ENCODE data around the gene LHPP.

The LHPP gene

GRCh38 chr10:124559372-124560132 lies 97.9 kb downstream of the LHPP start:
- DNase-seq, result no peak

GRCh38 chr10:124560377-124561105 lies 98.9 kb downstream of the LHPP start:
- no peak for DNase-seq

DNA sequence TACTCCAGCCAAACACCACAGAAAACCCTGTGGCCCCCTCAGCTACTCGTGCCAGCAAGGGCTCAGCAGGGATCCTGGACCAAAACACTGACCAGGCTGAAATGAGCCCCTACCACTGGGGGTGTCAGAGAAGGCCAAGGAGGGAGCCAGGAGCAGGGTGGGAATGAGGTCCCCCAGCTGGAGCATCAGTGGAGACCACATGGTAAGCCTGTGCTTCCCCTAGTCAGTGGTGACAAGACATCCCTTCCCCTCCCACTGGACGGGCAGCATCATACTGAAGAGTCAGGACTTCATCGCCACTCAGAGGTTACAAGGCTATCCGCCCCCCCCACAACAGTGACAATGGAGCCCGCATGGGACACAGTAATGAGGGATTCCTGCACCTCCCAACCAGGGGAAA lies 99.6 kb downstream of the LHPP start:
- no peak for DNase-seq

DNA sequence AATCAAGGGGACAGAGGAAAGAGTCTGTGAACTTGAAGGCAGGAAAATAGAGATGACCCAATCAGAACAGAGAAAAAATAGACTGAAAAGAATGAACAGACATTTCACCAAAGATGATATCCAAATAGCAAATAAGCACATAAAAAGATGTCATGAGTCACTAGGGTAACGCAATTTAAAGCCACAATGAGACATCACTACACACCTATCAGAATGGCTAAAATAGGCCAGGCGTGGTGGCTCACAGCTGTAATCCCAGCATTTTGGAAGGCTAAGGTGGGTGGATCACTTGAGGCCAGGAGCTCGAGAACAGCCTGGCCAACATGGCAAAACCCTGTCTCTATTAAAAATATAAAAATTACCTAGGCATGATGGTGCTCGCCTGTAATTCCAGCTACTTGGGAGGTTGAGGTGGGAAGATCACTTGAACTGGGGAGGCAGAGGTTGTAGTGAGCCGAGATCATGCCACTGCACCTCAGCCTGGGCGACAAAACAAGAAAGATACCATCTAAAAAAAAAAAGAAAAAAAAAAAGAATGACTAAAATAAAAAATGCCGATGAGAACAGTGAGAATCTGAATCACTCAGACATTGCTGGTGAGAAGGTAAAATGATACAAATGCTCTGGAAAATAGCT lies 100.9 kb downstream of the LHPP start:
- DNase-seq, result no peak

DNA sequence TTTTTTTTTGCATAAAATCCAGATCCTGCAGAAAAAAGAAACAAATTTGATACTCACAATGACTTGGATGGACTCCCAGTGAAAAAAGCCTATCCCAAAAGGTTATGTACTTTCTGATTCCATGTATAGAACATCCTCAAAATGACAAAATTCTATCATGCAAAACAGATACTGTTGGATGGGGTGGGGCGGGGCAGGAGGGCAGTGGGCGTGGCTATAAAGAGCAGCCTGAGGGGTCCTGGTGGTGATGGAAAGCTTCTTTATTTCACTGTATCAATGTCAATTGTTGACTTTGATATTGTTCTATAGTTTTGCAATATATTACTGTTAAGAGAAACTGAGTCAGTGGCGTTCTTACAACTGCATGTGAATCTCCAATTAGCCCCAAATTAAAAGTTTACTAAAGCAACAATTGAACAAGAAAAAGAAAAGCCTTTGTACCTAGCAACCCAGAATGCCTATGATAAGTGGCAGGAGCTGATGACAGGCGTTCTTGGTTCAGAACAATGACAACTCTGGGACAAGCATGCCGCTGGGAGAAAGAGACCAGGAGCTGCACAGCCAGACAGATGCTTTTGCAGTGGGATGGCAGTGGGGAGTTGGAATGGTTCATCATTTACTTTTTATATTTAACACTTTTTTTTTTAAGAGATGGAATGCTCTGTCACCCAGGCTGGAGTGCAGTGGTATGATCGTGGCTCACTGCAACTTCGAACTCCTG lies 101.9 kb downstream of the LHPP start:
- no peak for DNase-seq

- no peak for DNase-seq
Observed at GRCh38 chr10:124564881-124565280, 103.3 kb downstream of the LHPP start.

GRCh38 chr10:124565565-124566221 lies 104.1 kb downstream of the LHPP start:
- DNase-seq, result no peak

GRCh38 chr10:124566222-124566888 lies 104.7 kb downstream of the LHPP start:
- no peak for DNase-seq

DNA sequence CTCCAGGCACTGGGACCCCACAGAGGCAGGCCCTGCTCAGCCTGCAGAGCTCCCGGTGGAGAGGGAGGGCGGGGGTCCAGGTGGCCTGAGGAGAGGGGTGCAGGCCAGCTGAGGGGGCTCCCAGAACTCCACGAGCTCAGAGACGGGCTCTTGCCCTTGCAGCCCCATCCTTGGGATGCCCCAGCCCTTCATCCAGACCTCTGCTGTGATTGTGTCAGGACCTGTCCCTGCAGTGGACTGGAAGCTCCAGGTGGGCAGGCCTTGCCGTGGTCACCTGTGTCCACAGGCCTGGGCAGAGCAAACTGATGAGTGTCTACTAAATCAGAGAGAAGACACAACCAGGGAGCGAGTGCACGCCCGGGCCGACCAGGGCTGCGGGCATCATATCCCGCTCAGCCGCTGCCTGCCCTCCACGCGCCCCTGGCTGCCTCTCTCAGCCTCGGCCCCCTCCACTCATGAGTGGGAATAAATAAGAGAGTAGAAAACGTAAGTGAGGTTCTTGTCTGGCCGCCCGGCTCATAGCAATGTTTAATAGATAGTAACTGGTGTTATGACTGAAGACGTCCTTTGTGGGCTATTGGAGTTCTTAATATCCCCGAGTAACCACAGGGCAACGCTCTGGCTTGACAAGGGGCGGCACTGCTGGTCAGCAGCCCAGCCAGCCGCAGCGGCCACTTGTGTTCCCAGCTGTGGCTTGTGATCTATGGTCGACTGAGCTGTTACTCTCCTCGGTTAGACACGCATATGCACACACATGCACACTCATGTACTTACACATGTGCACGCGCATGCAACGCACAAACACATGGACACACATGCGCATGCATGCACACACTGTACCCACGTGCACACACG lies 105.6 kb downstream of the LHPP start:
- DNase-seq, result no peak

- DNase-seq, result no peak
Observed at GRCh38 chr10:124568339-124568738, 106.7 kb downstream of the LHPP start.

- DNase-seq, result no peak
Observed at GRCh38 chr10:124568848-124569622, 107.4 kb downstream of the LHPP start.

DNA sequence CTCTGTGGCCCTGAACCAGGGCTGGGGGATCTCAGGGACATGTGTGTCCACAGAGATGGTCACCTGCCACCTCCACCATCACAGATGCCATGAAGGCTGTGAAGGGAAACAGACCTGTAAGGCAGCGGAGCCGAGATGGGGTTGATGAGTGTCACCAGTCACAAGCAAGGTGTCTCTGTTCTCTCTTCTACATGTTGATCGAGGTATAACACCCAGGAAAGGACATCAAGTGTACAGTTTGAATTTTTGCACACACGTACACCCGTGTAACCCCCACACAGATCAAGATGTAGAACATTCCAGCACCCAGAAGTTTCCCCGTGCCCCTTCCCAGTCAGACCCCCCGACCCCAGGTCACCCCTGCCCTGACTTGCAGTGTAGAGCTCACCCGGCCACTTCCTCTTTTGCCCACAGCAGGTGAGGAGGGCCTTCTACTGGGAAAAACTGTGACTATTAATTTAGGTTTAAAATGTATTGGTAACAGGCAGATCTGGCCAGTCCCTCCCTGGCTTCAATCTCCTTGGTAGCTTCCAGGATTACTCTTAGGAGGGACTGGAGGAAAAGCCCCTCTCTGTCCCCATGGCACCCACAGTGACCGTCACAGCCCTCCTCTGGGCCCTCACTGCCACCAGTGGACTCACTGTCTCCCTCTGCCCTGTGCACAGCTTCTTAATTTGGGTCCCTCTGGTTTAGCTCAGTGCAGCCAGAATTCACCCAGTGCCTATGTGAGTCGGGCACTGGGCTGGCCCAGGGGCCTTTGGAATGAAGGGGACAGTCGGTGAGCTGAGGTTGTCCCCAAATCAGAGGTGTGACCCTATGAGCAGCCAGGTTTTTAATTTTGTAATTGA lies 108.2 kb downstream of the LHPP start:
- no peak for DNase-seq

- DNase-seq, result no peak
Observed at GRCh38 chr10:124570646-124571045, 109.0 kb downstream of the LHPP start.

DNA sequence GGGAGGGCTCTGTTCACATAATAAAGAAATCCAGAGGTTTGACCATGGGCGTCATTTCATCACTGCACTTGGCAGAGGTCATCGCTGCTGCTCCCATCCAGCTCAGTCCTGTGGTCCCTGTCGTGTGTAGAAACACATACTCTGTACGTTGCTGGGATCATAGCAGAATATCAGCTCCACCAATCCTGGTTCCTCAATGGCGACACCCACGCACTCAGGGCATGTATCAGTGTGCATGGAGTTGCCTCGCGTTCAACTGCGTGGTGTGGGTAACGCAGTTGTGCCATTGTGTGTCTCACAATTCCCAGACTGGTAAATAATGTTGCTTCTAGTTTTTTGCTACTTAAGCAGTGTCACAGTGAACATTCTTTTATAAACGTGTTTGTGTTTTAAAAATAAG lies 111.1 kb downstream of the LHPP start:
- DNase-seq, result no peak

- no peak for DNase-seq
Observed at GRCh38 chr10:124573726-124574455, 112.3 kb downstream of the LHPP start.

DNA sequence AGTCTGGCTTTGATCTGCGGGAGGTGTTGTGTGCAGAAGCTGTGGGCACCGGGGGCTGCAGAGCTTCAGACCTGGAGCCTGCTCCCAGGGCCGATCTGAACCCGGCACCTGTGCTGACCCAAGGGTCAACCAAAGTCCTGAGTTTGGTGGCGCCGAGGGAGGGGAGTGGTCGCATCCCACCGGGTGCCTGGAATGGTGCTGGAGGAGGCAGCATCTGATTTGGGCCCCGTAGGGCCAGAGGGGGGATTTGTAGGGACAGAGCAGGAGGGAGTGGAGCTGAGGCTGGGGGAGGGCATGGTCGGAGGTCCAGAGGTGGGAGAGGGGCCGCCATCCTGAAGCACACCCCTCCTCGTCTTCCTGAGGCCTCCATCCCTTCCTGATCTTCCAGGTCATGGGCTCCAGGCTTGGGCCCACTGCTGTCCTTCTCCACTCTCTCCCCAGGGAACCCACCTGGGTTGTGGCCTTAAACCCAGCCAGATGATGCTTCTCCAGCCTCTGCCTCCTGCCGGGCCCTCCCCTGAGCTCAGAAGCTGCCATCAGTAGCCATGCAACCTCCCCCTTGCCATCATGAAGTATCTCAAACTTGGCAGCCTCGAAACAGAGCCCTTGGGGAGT lies 112.9 kb downstream of the LHPP start:
- no peak for DNase-seq

GRCh38 chr10:124575107-124576035 lies 113.7 kb downstream of the LHPP start:
- no peak for DNase-seq

Data from activated T-cell treated with anti-CD3 and anti-CD28 coated beads for 4 hours (primary cell).